ENCODE measurements around the gene TEPSIN. TPM values are rescaled to one million over a fixed set of nuclear protein-coding genes. Genes with fewer than 3 reads are reported as not detected.

Gene TEPSIN
- total RNA-seq, 4 donors from 2014 or later = 15.5 to 32.9 (median 24.3) TPM

- intact Hi-C loops (cut with DNase I; ENCODE audit: low total_unique reads) (no loop called here), in situ Hi-C loops (cut with MboI; ENCODE audit: low sequenced_read_pairs in 4 of 4) (no loop called here)
- DNase-seq (no peak), ATAC-seq (no peak)
- Histone ChIP-seq H3K36me3 (no peaks in the 10 kb centered on the region), H3K9me3 (no peaks in the 10 kb centered on the region), H3K27ac (no peak overlapping the region), H3K4me1 (no peaks in the 10 kb centered on the region), H3K4me3 (no peak overlapping the region), H3K27me3 (no peaks in the 10 kb centered on the region)
- TF ChIP-seq CTCF (IDR thresholded peaks at IDR 0.05 in 4 of 5, conservative IDR thresholded peaks at IDR 0.05 in 1 of 5) (no peak), POLR2A (IDR thresholded peaks at IDR 0.05) (no peak)
These were observed 49.0 kb downstream of the TEPSIN start for GRCh38 chr17:81189670-81190530.

GRCh38 chr17:81189016-81189415, 49.8 kb downstream of the TEPSIN start:
- Histone ChIP-seq H3K27ac (no peak overlapping the region), H3K4me1 (no peaks in the 10 kb centered on the region), H3K27me3 (peaks cover 0 to 3% (median 0%) of the 10 kb centered on the region in 3 donors), H3K36me3 (no peaks in the 10 kb centered on the region), H3K4me3 (no peak overlapping the region), H3K9me3 (no peaks in the 10 kb centered on the region)
- intact Hi-C loops (cut with DNase I; ENCODE audit: low total_unique reads) (no loop called here), in situ Hi-C loops (cut with MboI; ENCODE audit: low sequenced_read_pairs in 4 of 4) (no loop called here)
- no peak for DNase-seq
- TF ChIP-seq CTCF (IDR thresholded peaks at IDR 0.05 in 4 of 5, conservative IDR thresholded peaks at IDR 0.05 in 1 of 5) (no peak), POLR2A (IDR thresholded peaks at IDR 0.05) (no peak)
- ATAC-seq = no peak

- H3K27ac ChIP-seq = no peak overlapping the region
- in situ Hi-C loops (cut with MboI; ENCODE audit: low sequenced_read_pairs in 4 of 4) = no loop called here
These were observed 50.4 kb downstream of the TEPSIN start for GRCh38 chr17:81188491-81188840.

GRCh38 chr17:81187586-81188490, 51.0 kb downstream of the TEPSIN start:
- H3K36me3 ChIP-seq = no peaks in the 10 kb centered on the region
- no peaks in the 10 kb centered on the region for H3K9me3 ChIP-seq
- in situ Hi-C loops (cut with MboI; ENCODE audit: low sequenced_read_pairs in 4 of 4) = no loop called here
- H3K27me3 ChIP-seq = peaks cover 0 to 3% (median 0%) of the 10 kb centered on the region in 3 donors
- H3K4me1 ChIP-seq = no peaks in the 10 kb centered on the region
- H3K27ac ChIP-seq = no peak overlapping the region
- intact Hi-C loops (cut with DNase I; ENCODE audit: low total_unique reads) = no loop called here
- DNase-seq (no peak), ATAC-seq (no peak)
- H3K4me3 ChIP-seq = no peak overlapping the region
- no peak for TF ChIP-seq CTCF (IDR thresholded peaks at IDR 0.05 in 4 of 5, conservative IDR thresholded peaks at IDR 0.05 in 1 of 5)
- TF ChIP-seq POLR2A (IDR thresholded peaks at IDR 0.05) = no peak

More at GRCh38 chr17:81188491-81188840, 50.4 kb downstream of the TEPSIN start:
- TF ChIP-seq POLR2A (IDR thresholded peaks at IDR 0.05) = no peak
- TF ChIP-seq CTCF (IDR thresholded peaks at IDR 0.05 in 4 of 5, conservative IDR thresholded peaks at IDR 0.05 in 1 of 5) = no peak
- intact Hi-C loops (cut with DNase I; ENCODE audit: low total_unique reads) = no loop called here
- no peaks in the 10 kb centered on the region for H3K9me3 ChIP-seq
- DNase-seq = no peak
- H3K4me1 ChIP-seq = no peaks in the 10 kb centered on the region
- ATAC-seq = no peak
- no peaks in the 10 kb centered on the region for H3K36me3 ChIP-seq
- peaks cover 0 to 3% (median 0%) of the 10 kb centered on the region in 3 donors for H3K27me3 ChIP-seq
- H3K4me3 ChIP-seq = no peak overlapping the region
